ENCODE data around the gene DACT1. TPM values are rescaled to one million over a fixed set of nuclear protein-coding genes. Genes with fewer than 3 reads are reported as not detected.

The DACT1 gene
- total RNA-seq, 1 donor from 2014 or later: 5.2 TPM

- DNase-seq (no peak), ATAC-seq (no peak)
- H3K27me3 ChIP-seq: no peaks in the 10 kb centered on the region
- no peak for TF ChIP-seq CTCF (IDR thresholded peaks at IDR 0.05)
- no peak overlapping the region for H3K4me3 ChIP-seq
- no peaks in the 10 kb centered on the region for H3K9me3 ChIP-seq
- H3K4me1 ChIP-seq: peaks cover 16% of the 10 kb centered on the region
- peaks cover 28% of the 10 kb centered on the region for H3K36me3 ChIP-seq
- no peak overlapping the region for H3K27ac ChIP-seq
- intact Hi-C loops (cut with DNase I): loop anchor here (10.0 kb wide), 1 partner anchor 383 kb away; no protein-coding TSS in a partner anchor
Observed at GRCh38 chr14:58641509-58641908, 3.7 kb downstream of the DACT1 start.

GRCh38 chr14:58643366-58643765 is 5.6 kb downstream of the DACT1 start:
- Histone ChIP-seq H3K9me3 (no peaks in the 10 kb centered on the region), H3K36me3 (peaks cover 28% of the 10 kb centered on the region), H3K27me3 (no peaks in the 10 kb centered on the region), H3K4me1 (peaks cover 15% of the 10 kb centered on the region), H3K4me3 (no peak overlapping the region), H3K27ac (no peak overlapping the region)
- TF ChIP-seq CTCF (IDR thresholded peaks at IDR 0.05): no peak
- no peak for ATAC-seq
- no peak for DNase-seq
- intact Hi-C loops (cut with DNase I): loop anchor here (10.0 kb wide), 1 partner anchor 381 kb away; no protein-coding TSS in a partner anchor

- intact Hi-C loops (cut with DNase I): loop anchor here (10.0 kb wide), 1 partner anchor 379 kb away; no protein-coding TSS in a partner anchor
- Histone ChIP-seq H3K27me3 (no peaks in the 10 kb centered on the region), H3K4me3 (no peak overlapping the region), H3K36me3 (peaks cover 28% of the 10 kb centered on the region), H3K9me3 (no peaks in the 10 kb centered on the region), H3K27ac (no peak overlapping the region), H3K4me1 (no peaks in the 10 kb centered on the region)
- DNase-seq (no peak), ATAC-seq (no peak)
- no peak for TF ChIP-seq CTCF (IDR thresholded peaks at IDR 0.05)
Observed at GRCh38 chr14:58645641-58646040, 7.9 kb downstream of the DACT1 start.

DNA sequence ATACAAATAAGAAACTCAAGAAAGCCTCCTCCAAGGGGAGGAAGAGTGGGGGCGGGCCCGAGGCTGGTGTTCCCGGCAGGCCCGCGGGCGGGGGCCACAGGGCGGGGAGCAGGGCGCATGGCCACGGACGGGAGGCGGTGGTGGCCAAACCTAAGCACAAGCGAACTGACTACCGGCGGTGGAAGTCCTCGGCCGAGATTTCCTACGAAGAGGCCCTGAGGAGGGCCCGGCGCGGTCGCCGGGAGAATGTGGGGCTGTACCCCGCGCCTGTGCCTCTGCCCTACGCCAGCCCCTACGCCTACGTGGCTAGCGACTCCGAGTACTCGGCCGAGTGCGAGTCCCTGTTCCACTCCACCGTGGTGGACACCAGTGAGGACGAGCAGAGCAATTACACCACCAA is 8.7 kb downstream of the DACT1 start:
- H3K36me3 ChIP-seq: peaks cover 27% of the 10 kb centered on the region
- no peaks in the 10 kb centered on the region for H3K27me3 ChIP-seq
- DNase-seq (no peak), ATAC-seq (no peak)
- H3K9me3 ChIP-seq: no peaks in the 10 kb centered on the region
- H3K4me3 ChIP-seq: no peak overlapping the region
- H3K27ac ChIP-seq: no peak overlapping the region
- intact Hi-C loops (cut with DNase I): loop anchor here (10.0 kb wide), 1 partner anchor 378 kb away; no protein-coding TSS in a partner anchor
- no peaks in the 10 kb centered on the region for H3K4me1 ChIP-seq
- no peak for TF ChIP-seq CTCF (IDR thresholded peaks at IDR 0.05)

- H3K27me3 ChIP-seq: no peaks in the 10 kb centered on the region
- intact Hi-C loops (cut with DNase I): loop anchor here (10.0 kb wide), 1 partner anchor 377 kb away; no protein-coding TSS in a partner anchor
- H3K27ac ChIP-seq: no peak overlapping the region
- no peak for DNase-seq
- no peaks in the 10 kb centered on the region for H3K9me3 ChIP-seq
- H3K36me3 ChIP-seq: peaks cover 21% of the 10 kb centered on the region
- no peak for TF ChIP-seq CTCF (IDR thresholded peaks at IDR 0.05)
- H3K4me3 ChIP-seq: no peak overlapping the region
- H3K4me1 ChIP-seq: no peaks in the 10 kb centered on the region
- ATAC-seq: no peak
Observed at GRCh38 chr14:58647777-58648176, 10.0 kb downstream of the DACT1 start.

DNA sequence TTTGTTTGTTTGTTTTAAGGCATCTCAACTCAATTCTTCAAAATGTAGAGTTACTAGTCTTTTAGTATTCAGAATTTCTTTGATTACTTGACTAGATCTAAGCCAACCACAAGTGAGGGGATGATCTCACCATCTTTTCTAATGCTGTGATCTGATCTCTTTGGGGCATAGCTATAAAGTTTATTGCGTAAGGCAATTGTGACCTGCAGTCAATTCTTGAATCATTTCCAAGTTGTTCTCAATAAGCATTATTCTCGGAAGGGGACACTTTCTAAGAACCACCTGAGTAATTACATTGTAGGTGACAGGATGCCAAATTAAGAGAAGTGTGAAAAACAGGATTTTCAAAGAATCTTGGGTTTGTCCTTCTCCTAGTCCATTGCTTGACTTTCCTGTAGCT is 13.1 kb downstream of the DACT1 start:
- Histone ChIP-seq H3K36me3 (peaks cover 5% of the 10 kb centered on the region), H3K9me3 (no peaks in the 10 kb centered on the region), H3K4me1 (no peaks in the 10 kb centered on the region), H3K27me3 (no peaks in the 10 kb centered on the region), H3K4me3 (no peak overlapping the region), H3K27ac (no peak overlapping the region)
- DNase-seq: no peak
- ATAC-seq: no peak
- intact Hi-C loops (cut with DNase I): no loop called here
- no peak for TF ChIP-seq CTCF (IDR thresholded peaks at IDR 0.05)
